HG03175 (cell line): Measurements from ENCODE around the gene GALE.
"Not testable (repeated sequence)": the region's sequence is repeated elsewhere in the genome, so short reads cannot be mapped to it uniquely, and the experiment has no call there.

ENCODE experiments used
- ATAC-seq: cut with Tn5 transposase; IDR thresholded peaks from one replicate; pipeline ENCODE4 v1.9.1; 2021; ENCODE audit warnings: mild to moderate bottlenecking, moderate library complexity; ENCODE audit not compliant: unreplicated experiment

Gene GALE

DNA sequence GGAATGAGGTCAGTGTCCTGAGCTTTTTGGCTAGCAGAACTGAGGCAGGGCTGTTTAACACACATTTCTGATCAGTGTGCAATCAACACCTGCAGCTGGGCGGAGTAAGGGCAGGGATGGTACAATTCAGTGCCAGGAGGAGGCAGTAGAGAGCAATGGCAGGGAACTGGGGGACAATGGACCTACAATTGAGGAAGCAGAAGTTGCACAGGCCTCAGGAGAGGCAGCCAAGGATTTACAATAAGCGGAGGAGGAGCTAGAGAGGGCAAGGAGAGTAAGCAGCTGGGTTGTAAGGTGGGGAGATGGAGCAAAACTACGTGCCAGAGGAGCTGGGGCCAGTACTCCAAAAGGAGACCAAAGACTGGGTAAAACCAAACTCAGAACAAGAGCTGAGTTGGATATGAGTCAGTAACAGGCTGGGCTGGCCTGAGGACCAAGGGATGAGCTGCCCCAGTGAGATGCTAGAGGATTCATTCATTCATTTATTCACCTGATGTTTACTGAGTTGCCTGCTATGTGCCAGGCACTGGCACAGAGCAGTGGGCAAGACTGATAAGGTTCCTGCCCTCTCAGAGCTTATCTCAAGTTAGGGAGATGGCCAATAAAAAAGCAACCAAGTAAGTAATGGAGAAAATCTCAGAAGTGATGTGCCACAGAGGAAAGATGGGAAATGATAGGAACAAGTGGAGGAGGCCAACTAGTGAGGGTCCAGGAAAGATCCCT, 10.4 kb upstream of the GALE start:
- no peak for ATAC-seq

DNA sequence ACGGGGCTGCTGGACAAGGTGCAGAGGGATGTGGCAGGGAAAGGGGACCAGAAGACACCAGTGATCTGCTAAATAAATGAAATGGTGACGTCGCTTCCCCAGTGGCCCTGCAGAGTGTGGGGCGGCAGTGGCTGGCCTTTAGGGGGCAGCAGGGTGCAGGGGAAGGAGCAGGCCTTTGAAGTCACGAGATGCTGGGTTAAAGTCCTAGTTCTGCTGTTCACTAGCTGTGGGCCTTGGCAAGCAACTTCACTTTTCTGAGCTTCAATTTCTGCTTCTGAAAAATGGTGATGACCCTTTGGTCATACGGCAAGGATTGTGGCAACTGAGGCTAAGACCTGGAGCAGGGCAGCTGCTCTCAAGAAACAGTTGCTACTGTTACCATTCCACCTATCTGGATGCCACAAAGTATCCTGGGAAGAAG, 9.2 kb upstream of the GALE start:
- no peak for ATAC-seq

DNA sequence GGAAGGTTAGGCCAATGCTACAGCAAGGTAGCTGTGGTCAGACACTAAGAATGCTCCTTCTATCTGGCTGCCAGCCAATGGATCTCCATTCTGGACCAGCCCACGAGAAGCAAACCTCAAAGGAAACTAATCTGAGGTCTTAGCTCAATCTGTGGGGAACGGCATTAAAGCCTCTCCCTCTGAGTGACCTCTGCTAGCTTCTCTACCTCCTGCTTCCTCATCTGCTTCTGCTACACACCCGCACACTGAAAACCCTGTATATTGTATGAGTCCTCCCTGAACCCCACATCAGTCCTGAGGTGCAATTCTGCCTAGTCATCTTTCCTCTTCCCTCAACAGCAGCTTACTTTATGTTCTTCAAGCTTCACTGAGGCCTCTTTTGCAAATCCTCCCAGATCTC, 6.9 kb upstream of the GALE start:
- ATAC-seq, result no peak

- ATAC-seq, result no peak
These were observed 5.7 kb upstream of the GALE start for GRCh38 chr1:23806280-23806679.

DNA sequence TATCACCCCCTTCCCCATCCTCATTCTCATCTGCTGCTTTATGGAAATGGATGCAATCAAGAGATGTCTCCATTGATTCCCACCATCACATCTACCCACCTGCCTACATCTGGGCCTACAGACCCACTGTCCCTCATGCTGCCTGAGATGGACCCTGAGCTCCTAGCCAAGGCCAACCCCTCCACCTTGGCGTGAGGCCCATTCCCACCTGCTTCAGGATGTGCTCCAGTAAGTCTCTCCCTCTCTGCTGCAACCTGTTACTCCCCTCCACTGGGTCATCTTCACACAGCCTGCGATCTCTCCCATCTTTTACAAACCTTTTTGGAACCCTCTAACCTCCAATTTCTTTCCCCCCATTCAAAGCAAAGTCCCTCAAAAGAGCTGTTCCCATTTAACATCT, 4.5 kb upstream of the GALE start:
- ATAC-seq, result no peak

DNA sequence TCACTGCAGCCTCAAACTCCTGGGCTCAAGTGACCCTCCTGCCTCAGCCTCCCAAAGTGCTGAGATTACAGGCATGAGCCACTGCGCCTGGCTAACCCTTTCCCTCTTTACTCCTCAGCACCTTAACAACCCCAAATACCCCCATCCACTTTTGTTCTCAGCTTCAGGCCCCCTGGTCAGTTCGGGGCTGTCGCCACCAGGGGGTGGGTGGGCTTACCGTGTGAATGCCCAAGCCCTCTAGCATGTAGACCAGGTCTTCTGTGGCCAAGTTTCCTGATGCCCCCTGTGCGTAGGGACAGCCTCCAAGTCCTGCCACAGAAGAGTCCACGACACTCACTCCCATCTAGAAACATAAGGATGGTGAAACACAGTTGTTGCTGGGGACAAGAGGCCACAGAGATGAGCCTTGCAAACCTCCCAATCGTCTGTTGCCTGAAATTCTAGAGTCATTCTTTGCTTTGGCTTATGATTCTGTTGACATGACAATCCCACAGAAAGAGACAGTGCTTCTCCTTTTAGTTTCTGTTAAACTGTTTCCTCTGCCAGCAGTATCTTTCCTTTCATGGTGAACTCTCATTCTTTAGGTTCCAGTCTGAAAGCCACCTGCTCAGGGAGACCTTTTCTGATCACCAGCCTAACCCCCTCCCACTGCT, 3.8 kb upstream of the GALE start:
- no peak for ATAC-seq

DNA sequence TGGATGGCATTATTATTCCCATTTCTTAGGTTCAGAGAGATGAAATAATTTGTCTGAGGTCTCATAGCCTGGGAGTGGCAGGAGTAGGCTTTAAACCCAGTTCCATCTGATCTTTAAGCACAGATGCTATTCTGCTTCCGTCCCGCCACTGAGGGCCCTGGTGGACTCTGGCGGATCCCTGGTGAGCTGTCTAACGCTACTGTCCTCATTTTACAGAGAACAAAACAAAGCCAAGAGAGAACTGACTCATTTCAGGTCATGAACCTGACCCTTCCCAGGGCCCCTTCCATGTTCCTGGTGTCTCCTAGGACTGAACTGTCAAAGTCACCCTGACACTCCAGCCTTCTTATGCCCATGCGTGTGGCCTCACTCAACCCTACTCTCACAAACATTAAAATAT, 3.1 kb upstream of the GALE start:
- ATAC-seq, result no peak

DNA sequence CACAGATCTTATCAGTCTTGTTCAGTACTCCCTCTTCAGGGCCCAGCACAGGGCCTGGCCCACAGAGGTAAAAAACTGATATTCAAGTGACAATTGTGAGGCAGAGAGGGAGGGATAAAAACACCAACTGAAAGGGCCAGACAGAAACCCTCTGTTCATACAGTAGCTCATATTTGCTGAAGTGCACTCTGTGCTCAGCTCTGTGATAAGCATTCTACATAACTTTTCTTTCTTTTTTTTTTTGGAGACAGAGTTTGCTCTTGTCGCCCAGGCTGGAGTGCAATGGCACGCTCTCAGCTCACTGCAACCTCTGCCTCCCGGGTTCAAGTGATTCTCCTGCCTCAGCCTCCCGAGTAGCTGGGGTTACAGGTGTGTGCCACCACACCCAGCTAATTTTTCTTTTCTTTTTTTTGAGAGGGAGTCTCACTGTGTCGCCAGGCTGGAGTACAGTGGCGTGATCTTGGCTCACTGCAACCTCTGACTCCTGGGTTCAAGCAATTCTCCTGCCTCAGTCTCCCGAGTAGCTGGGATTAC, 2.3 kb upstream of the GALE start:
- ATAC-seq, result not testable (repeated sequence)

DNA sequence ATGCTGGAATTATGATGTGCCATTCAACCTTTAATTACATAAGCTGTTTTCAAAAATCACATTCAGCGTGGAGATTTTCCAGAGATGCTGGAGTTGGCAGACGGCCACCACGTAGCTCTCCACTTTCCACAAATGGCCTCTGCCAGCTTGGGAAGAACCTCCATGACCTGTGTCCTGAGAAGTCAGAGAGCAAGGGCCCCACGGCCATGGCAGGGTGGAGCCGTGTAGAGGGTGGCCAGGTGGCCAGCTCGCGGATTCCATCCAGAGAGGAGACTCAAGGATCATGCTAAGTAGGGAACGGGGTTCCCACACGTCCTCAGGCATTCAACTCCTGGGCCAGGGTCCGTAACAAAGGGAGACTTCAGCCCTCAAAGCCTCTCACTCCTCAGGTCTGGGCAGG, 1.3 kb upstream of the GALE start:
- ATAC-seq, result no peak

DNA sequence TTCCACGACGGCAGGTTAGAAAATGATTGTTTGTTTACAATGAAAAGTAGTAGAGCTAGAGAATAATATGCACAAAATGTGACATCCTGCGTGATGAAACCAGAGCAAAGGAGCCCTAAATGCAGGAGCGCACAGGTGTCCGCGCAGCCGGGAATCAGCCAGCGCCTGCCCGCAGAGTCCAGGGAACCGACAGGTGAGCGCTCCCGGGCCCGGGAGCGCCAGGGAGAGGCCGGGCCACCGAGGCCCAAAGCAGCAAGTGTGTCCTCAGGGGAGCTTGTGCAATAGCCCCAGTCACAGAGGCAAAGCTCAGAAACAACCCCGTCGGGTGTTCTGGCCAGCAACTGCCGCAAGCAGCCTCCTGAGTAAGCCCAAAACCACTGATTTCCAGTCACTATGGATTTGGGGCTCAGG, 789 bp upstream of the GALE start:
- ATAC-seq, result no peak

- peak; percentile 2 for ATAC-seq
These were observed 769 bp downstream of the GALE start for GRCh38 chr1:23799570-23800399.

DNA sequence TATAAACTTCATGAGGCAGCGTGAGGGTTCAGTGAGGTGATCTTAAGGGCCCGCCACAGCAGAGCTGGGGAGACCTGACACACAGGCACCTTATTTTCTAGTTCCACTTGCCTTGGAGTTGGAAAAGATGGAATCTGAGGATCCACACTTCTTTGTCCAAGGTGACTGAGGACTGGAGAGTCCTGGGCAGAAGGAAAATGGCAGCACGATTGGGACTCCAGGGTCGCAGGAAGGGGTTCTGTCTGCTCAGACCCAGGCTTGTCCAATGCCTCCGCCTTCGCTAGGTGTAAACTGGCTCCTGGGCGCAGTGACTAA, 1.3 kb downstream of the GALE start:
- ATAC-seq, result no peak

DNA sequence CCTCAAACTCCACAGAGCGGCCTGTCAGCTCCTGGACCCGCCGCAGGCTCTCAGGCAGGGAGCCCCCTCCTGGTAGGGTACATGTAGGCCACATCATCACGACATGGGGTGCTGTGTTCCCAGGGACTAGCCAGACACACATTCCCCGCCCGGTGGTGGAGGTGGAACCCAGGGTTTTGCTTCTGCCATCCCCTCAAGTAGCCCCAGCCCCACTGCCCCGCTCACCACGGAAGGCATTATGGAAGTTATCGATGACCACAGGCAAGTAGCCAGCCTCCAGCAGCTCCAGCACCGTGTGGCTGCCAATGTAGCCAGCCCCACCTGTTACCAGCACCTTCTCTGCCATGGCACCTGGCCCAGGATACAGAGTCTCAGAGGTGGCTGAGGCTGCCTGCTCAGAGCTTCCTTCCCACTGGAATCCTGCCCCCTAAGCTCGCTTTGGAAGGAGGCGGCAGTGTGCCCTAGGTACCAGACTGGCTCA, 1.9 kb downstream of the GALE start:
- no peak for ATAC-seq

DNA sequence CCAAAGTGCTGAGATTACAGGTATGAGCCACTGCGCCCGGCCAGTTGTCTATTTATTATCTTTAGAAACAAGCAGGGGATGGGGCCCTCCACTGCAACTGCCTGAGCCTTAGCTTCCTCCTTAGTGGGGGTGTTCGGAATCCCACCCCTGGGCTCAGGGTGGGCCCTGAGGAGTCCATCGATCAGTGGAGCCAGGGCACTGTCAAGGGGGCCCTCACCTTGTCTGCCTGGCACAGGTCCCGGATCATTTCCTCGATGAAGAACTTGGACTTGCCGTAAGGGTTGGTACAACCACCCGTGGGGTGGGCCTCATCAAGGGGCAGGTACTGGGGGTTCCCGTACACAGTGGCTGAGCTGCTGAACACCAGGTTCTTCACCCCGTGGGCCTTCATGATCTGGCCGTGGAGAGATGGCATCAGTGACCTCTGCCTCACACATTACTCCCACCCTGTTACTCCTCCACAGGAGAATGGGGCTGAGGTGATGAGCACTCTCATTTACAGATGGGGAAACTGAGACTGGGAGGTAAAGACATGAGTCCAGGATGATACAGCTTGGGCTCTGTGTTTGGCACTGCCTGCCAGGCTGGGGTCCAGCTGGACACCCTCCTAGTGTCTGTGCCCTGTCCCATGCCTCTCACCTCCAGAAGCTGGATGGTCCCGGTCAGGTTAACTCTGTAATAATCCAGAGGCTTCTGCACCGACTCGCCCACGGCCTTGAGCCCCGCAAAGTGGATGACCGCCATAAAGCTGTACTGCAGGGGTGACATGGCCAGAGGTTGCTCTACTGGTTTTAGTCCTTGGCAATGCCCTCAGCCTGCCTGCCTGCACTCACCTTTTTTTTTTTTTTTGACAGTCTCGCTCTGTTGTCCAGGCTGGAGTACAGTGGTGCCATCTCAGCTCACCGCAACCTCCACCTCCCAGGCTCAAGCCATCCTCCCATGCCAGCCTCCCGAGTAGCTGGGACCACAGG, 2.8 kb downstream of the GALE start:
- ATAC-seq, result no peak

DNA sequence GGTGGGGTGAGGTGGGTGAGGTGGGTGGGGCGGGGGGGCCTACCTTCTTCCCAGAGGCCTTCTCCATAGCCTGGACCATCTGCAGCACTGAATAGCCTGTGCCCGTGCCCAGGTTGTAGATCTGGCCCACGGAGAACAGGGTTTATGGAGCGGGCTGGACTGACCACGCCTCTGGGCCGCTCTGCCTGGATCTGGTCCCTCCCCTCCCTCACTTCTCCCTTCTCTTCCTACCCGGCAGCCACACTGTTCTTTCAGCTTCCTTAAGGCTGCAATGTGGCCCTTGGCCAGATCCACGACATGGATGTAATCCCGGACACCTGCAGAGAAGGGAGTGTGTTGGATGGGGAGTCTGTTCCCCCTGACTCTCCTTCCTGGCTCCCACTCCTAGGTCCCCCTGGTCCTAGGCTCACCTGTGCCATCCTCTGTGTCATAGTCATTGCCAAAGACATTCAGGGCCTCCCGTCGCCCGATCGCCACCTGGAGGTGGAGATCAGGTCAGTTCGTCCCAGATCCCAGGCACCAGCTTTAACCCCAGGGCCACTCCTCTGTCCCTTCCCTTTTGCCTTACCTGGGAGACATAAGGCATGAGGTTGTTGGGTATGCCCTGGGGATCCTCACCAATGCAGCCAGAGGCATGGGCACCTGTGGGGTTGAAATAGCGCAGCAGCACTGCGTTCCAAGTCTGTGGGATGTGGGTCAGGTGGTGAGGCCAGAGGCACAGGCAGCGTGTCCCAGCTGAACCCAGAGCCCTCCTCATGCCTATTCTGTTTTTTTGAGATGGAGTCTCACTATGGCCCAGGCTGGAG, 3.9 kb downstream of the GALE start:
- ATAC-seq, result no peak

DNA sequence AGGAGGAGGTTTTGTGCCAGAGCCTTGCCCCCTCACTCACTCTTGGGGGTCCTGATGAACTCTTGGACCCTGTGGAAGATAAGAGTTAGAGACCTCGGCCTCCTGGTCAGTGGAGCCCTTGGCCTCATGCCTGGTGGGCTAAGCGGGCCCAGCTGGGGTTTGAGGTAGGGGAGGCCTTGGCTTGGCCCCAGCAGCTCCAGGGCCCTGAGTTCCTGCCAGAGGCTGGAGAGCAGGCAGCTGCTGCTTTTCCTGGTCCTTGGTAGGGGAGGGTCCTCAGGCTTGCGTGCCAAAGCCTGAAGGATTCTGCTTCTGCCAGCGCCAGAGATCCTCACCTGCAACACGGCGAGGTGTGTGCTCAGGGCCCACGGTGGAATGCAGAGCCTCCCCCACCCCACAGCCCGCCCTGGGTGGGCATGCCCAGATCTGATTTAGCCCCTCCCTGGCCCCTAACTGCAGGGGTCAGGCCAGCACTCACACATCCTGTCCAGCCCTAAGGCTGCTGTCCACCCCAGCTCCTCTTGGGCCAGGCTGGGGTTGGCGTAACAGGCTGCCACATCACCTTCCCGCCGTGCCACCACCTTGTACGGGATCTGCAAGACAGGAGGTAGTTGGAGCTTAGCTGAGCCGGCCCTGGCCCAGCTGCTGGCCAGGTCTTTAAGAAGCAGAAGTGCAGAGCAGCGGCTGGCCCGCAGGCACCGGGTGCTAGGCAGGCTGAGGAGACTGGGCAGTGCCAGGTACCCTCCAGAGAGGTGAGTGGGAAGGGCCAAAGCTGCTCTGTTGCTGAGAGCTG, 4.7 kb downstream of the GALE start:
- no peak for ATAC-seq

DNA sequence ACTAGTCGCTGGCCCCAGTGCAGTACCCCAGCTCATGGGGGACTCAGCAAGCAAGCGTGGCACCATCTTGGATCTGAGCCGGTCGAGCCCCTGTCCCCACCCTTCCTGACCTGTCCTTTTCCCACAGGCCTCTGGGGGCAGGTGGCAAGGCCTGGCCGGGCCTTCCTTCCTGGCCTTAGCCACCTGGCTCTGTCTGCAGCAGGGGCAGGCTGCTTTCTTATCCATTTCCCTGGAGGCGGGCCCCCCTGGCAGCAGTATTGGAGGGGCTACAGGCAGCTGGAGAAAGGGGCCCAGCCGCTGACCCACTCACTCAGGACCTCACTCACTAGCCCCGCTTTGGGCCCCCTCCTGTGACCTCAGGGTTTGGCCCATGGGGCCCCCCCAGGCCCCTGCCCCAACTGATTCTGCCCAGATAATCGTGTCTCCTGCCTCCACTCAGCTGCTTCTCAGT, 5.8 kb downstream of the GALE start:
- ATAC-seq, result not testable (repeated sequence)

DNA sequence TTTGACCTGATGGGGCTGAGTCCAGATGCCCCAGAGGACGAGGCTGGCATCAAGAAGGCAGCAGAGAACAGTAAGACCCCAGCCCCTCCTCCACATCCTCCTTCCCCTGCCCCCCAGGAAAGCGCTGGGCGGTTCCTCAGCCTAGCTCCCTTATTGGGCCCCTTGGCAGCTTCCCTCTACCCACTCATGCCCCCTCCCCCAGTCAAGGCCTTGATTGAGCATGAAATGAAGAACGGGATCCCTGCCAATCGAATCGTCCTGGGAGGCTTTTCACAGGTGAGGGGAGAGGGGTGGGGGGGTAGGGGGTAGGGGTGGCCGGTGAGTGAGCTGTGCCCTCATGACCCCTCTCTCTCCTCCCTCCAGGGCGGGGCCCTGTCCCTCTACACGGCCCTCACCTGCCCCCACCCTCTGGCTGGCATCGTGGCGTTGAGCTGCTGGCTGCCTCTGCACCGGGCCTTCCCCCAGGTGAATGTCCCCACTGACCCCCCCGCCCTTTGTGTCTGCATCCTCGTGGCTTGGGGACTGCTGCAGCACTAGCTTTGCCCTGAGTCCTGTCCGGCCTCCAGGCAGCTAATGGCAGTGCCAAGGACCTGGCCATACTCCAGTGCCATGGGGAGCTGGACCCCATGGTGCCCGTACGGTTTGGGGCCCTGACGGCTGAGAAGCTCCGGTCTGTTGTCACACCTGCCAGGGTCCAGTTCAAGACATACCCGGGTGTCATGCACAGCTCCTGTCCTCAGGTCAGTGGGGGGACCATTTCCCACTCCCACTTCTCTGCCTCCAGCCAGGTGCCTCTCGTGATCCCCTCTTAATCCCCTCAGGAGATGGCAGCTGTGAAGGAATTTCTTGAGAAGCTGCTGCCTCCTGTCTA, 6.5 kb downstream of the GALE start:
- ATAC-seq, result no peak
